SW480 (cell line): ENCODE results near the gene TMEM187.

Experiments
- DNase-seq: peaks from one replicate; pipeline ENCODE4 v3.0.0-alpha.2; 2016; ENCODE audit warnings: low spot score

TMEM187 gene

DNA sequence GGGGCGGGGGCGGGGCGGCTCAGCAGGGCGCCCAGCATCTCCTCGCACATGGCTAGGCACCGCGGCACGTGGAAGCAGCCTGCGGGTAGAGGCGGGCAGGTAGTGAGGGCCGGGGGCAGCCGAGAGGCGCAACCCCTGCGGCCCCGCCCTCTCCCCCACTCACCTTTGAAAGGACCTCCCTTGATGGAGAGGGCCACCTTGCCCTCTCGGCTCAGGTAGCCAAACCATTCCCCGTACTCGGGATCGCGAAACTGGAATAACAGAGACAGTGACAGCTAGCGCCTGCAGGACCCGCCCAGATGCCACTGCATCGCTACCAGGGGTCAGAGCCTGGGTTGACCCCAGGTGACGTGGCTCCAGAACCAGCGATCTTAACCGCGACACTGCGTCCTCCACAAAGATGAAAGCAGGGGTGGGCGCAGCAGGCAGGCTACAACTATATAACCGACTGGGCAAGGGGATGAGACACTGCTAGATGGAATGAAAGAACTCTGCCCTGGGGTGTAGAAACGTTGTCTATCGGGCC, 37.2 kb upstream of the TMEM187 start:
- DNase-seq = peak; percentile 79

DNA sequence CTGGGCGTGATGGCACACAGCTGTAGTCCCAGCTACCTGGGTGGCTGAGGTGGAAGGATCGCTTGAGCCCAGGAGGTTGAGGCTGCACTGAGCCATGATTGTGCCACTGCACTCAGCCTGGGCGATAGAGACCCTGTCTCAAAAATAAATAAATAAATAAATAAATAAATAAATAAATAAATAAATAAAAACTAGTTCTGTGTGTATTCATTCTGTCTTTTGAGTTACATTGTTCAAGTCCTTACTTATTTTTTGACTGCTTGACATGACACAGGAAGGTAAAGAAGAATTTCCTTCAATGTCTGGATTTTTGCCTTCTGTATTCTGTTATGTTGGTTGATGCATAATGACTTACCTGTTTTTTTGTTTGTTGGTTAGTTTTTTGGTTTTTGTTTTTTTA, 35.5 kb upstream of the TMEM187 start:
- DNase-seq = no peak

DNA sequence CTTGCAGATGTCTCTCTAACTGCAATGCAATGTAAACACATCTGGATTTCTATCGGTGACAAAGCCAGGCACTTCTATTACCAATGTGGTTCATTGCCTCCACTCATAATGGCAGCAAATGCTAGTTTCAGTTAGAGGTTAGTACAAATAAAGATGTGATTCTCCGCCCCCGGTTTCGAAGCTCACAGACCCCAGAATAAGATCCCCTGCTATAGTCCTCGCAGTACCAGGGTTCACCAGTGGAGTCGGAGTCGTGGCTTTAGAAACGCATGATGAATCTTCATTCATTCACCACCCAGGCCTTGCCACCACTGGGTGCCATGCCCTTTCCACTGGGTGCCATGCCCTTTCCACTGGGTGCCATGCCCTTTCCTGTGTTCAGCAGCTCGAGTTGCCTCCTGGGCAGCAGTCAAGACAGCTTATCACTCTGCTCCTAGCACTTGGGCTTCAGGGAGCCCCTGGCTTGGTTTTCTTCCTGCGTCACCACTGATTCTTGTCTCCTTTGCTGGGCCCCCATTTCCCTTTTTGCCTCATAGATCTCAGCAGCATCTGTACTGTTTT, 34.2 kb upstream of the TMEM187 start:
- no peak for DNase-seq

DNA sequence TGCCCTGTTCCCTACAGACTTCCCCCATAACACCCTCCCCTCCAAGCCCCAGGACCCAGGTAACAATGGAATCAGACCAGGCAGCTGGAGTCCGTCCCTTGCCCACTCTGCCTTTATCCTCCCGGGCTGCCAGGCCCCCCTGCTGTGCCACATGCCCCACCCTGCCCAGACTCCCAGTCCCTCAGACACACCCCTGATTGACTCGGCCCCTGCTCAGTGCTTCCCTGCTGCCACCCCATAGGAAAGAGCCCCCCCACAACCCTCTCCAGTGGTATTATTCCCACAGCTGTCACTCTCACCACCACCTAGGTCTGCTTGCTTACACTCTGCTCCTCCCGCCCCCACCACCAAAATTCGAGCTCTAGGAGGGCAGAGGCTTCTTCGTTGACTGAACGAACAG, 33.0 kb upstream of the TMEM187 start:
- no peak for DNase-seq

DNA sequence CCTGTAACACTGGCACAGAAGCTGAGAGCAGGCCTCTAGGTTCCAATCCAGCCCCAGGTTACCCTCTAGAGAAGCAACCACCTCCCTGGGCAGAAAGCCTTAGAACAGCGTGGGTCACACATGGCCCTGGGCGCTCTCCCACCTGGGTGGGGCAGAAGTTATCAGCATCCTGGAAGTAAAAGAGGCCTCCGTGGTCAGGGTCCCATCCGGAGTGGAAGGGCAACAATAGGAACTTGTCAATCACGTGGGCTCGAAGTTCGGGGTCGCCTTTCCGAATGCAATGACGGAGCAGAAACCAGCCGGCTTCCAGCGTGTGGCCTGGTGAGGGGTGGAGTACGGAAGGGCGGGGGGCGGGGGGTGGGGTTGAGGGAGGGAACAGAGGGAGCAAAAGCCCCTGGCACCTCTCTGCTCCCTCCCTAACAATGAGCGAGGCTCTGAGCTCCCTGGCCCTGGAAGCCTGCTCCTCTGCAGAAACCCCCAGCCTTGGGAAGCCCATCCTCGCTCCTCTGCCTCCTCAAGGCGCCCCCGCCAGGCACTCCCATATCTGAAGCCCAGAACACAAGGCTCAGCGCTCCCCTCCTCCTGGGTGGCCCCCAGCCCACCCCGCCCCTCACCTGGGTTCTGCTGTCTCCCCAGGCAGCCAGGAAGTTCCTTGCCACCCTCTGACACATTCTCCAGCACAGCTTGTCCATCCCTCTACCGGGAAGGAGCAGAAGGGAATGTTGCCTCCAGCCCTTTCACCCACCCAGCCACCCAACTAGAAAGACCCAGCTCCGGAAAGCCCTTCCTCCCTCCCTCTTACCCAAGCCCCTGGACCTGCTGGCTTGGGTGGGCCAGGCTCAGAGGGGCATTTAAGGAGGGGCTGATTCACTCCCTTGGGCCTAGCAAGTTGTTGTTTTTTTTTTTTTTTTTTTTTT, 31.0 kb upstream of the TMEM187 start:
- DNase-seq = no peak

DNA sequence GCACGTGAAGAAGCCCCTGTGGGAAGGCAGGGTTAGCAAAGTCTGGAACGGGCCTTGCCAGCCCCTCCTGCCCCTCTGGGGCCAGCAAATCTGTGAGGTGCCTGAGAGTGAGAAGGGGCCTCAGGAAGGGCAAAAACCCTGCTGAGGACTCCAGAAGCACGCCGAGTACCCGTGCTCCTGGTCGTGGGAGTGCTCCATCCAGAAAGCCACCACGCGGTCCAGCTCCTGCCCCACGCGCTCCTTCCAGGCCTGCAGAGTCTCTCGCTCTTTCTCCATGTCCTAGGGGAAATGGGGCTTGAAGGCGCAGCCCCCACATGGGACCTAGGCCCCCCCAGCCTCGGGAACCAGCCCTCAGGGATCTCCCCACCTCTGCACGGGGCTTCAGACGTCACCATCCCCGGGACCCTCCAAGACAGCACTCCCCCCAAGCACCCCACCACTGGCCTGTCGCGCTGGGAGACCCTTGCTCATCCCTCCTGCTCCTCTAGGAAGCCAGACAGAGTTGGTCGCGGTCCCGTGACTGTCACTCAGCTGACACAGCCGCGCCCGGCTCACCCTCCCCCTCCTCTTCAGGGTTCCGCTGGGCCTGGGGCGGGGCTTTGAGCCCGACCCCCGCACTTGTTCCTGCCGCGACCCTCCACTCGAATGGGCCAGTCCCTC, 28.3 kb upstream of the TMEM187 start, which contains the start of gene RENBP:
Gene RENBP (minus strand): TSS at position 504 of the 660 bp plus-strand sequence. CDS start 33 bp downstream, at position 471.
- DNase-seq = no peak

DNA sequence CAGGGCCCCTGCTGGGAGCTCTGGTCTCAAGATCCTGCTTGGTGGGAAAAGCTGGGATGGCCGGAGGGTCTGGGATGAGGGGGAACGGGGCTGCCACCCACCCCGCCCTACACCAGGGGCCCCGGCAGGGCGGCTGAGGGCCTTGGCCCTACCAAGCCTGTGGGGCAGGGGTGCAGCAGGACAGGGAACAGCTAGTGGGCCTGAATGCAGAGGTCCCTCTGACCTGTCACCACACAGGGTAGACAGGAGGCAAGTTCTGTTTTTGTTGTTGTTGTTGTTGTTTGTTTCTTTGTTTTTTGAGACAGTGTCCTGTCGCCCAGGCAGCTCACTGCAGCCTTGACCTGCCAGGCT, 27.8 kb upstream of the TMEM187 start:
- DNase-seq = no peak

DNA sequence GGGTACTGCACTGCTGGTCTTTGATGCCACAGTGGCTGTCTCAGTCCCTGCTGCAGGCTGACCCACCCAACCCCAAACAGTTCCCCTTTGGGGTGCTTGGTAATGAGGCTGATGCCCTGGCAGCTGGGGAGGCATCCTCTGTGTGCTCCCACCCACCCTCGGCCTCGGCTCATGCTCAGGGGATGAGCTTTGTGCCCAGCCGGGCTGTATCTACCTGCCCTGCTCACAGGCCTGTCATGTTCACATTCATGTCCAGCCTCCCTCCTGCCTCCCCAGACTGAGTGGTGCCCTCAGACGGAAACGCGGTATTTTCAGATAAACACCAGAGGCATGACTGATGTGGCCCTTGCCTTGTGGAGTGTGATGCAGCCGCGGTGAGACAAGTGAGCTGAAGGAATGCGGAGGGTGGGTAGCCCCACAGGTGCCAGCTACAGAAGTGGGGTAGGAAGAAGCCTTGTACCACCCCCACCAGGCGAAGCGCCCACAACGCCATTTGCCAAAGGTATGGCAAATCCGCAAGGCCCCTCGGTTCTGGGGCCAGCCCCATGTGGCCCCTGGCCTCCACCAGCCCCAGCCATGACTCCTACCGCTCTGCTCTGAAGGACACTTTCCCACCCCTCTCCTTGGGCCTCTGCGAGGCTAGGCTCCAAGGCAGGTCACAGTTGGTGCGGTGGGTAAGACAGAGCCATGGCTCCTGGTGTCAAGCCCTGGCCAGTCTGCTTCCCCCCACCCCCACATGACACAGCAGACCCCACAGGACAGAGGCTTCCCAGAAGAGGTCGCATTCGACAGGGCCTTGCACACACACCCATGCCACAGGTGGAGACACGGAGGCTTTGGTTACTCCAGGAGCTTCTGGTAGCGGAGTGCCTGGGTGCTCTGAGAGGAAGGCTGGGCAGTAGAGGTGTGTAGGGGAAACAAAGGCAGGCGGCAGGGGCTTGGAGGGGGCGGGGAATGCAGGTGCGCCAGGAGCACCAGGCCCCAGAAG, 26.3 kb upstream of the TMEM187 start:
- no peak for DNase-seq

DNA sequence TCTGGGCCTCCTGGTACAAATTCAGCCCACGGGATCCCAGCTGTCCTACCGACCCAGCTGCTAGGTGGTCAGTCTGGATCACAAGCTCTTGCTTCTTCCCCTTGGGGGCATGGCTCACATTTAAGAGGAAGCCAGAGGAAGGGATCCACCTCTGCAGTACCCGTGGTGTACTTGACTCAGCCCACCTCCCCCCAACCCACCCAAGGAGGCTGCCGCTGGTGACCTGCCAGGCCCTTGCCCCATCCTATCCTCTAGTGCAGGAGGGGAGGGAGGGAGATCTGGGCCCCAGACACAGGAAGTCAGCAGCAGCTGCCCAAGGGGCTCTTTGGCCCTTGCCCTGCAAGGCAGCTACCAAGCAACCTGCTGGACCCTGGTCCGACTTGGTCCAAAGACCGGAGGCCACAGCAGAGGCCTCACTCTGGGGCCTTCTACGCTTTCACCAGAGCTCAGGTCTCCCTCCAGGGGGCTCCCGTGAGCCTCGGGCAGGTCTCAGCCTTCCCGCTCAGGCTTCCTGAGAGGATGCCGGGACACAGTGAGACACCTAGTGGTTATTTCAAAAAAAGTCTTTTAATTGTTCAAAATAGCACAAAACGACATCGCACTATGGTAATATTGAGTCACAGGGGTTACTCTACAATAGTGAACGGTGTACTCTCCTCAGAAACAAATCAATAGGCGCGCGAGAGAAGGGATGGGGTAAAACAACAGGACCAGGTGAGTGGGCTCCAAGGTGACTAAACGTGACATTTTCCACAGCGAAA, 25.4 kb upstream of the TMEM187 start:
- DNase-seq = peak; percentile 70

DNA sequence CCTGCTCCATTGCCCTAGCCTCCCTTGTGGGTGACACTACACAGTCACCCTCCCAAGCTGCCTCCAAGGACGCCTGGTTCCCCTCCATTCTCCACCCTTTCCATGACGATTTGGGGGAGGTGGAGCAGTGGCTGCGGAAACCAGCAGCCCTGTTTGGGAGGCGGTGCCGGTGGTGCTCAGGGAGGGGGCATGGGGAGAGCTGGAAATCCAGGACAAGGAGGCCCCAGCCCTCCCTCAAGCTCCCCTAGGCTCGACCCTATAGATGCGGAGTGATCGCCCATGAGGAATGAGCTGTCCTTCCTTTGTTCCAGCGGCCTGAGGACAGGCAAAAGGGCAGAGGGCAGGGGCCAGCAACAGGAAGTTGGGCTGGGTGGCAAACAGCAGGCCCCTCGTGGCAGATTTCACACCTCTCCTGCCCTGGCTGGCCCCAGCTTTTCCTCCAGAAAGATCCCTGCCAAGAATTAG, 24.5 kb upstream of the TMEM187 start:
- DNase-seq = no peak

DNA sequence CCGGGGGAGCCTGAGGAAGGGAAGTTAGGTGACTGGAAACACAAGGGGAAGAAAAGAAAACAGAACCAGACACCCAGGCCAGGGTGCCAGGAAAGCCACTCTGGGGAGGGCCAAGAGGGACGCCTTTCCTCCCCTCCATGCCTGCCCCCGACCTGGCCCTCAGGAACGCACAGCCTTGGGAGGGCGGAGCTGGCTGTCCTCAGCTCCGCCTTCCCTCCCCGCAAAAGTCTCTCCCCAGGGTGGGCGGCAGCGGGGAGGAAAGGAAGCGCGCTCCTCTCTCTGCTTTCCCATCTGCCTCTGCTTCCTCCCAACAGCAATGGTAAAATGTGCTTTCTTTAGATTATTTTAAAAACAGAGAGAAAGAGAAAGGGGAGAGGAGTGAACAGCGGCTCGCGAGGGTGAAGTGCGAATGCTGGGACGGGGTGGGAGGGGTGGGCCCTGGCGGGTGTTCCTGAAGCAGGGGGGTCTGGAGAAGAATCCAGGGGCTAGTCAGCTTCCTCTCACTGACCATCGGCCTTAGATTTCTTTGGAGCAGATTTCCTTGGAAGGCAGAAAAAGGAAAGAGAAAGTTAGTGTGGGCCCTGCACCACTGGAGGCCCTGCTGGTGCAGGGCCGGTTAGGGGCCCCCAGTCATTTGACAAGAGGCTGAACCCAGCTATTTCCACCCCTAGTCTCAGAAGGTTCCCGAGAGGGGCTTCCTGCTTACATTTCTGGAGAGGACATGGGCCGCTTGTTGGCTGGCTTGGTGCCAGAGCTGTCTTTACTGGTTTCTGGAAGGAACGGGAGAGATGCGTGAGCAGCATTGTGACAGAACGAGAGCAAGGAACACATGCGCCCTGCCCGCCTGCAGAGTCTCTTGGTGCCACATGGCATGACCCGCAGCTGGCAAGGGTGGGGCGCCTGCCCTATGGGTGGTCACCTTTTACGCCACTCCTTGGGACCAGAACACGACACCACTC, 23.4 kb upstream of the TMEM187 start:
- DNase-seq = no peak

DNA sequence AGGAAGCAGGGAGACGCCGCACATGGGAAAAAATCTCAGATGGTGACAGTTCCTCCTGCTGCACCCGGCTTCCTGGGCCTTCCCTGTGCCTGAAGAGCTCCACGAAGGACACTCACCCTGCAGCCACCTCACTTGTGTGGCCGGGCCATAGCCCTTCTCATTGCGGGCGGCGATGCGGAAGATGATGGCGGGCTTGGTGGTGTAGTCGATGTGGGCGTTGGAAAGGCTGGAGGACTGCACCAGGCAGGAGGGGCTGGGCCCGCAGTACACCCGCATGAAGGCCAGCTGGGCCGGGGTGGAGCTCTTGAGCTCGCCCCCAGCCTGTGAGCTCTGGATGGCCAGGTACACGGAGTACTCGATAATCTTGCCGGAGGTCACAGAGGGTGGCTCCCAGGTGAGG, 22.4 kb upstream of the TMEM187 start:
- no peak for DNase-seq

DNA sequence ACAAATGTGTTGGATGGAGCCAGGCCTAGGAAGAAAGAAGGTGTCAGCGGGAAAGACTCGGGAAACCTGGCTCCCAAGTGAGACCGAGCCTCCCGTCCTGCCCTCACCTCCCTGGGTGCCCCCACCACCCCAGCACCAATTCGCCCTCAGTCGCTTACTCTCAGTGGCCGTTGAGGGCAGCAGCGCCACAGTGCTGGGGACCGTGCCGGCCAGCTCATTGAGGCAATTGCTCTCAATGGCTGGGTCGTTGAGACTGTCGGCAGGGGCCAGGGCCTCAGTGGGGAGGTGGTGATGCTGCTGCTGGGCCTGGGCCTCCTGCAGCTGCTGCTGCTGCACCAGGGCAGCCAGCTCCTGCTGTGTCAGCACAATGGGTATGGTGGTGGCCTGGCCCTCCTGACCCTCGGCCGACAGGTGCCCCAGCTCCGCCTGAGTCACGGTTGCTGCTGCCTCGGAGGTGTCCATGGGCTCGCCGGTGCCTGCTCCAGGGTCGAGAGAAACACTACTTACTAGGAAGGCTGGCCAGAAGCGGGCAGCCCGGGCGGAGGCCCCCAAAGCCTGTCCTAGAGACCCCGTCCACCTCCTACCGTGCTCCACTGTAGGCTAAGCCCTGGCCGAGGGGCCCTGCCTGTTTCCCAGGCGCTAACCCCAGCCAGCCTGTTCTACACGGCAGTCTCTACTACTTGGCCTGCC, 20.7 kb upstream of the TMEM187 start:
- DNase-seq = no peak

DNA sequence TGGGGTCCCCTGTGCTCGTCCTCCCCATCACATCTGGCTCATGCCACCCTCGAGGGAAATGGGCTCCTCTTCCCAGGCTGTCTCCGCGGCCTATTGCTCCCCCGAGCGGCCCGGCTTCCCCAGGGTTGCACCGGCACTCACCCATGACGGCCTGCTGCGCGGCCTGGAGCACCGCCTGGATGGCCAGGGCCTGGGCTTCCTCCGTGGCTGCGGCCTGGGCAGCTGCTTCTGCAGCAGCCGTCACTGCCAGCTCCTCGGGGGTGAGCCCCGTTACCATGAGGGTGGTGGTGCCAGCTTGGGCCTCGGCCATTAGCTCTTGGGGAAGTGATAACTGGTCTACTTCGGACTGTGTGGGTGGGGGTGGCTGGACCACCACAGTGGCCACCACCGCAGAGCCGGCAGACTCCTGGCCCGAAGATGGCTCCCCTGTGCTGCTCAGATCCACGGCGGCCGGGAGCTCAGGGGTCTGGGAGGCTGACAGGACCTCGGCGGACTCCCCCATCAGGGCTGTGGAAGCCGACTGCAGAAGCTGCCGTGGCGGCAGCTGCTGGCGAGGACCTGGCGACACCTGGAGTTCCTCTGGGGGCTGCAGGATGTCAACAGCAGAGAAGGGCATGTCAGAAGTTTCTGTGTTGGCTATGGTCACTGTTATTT, 20.1 kb upstream of the TMEM187 start:
- DNase-seq = no peak

DNA sequence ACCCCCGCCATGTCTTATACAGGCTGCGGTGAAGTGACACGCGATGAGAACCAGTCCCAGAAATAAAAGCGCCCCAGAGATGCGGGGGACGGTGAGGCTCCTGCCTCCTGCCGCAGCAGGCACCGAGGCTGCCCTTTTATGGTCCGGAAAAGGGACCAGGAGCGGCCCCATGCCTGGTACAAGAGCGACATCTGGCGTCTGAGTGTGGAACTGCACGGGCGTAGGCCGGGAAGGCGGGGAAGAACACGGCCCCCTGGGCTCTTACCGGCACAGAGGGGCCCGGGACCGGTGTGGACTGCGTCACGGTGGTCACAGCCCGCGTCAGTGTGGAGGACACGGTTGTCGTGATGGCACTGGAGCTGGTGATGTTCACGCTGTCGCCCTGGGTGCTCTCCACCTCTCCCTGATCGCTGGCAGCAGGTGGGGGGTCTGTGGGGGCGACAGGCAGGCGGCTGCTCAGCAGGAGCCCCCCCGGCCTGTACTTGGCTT, 19.2 kb upstream of the TMEM187 start:
- DNase-seq = peak; percentile 45

DNA sequence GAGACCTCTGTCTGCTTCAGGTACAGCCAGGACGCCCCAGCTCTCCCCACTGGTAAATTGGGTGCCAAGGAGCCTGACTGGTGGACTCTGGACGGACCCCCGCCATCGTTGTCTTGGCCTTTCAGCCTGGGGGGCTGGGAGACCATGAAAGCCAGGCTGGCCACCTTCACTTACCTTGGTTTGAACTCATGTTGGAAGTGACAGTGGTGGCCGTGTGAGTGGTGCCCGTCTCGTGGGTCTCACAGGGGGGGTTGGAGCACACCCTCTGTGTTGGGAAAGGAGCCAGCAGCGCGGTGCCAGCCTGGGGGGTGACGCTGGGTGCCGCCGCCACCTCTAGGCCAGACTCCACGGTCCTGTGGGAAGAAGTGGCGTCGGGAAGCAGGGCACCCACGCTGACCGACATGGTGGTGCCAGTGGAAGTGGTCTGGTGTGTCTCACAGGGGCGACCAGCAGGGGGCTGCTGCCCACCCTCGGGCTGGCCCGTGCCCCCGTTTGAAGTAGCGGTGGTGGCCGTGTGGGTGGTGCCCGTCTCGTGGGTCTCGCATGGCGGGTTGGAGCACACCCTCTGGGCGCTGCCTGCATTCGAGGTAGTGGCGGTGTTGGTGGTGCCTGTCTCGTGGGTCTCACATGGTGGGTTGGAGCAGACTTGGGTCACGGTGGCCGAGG, 18.5 kb upstream of the TMEM187 start:
- no peak for DNase-seq

DNA sequence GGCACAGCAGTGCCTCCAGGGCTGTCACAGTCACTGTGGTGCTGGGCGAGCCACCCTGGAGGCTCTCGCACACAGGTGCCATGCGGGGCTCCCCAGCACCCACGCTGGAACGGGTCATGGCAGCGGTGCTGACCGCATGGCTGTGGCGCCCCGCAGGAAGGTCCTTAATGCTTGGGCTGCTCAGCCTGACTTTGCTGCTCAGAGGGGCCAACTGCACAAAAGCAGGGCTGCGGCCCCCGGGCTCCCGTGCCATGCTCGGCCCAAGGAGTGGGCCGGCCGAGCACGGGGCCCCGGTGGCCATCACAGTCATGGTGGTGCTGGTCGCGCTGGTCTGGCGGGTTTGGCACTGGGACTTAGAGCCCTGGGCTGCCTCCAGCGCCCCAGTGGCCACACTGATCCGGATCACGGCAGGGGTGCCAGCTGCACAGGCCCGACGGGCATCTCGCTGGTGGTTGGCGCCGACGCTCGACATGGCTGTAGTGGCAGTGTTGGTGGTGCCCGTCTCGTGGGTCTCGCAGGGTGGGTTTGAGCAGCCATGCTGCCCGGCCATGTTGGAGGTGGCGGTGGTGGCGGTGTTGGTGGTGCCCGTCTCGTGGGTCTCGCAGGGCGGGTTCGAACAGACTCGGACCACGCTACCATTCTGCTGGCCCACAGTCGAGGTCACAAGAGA, 17.9 kb upstream of the TMEM187 start:
- DNase-seq = no peak
